GM21423 (cell line): ENCODE data around the gene MTA3.
"Not testable (repeated sequence)": the region's sequence is repeated elsewhere in the genome, so short reads cannot be mapped to it uniquely, and the experiment has no call there.

ENCODE experiments used
- ATAC-seq: cut with Tn5 transposase; IDR thresholded peaks from one replicate; pipeline ENCODE4 v1.9.1; 2021; ENCODE audit warnings: mild to moderate bottlenecking, moderate library complexity; ENCODE audit not compliant: unreplicated experiment

MTA3 gene

GRCh38 chr2:42566837-42567321, 1.6 kb upstream of the MTA3 start:
- peak; percentile 43 for ATAC-seq

- ATAC-seq: no peak
Measured at GRCh38 chr2:42567364-42567763, 1.1 kb upstream of the MTA3 start.

GRCh38 chr2:42567806-42568400, 529 bp upstream of the MTA3 start:
- peak; percentile 53 for ATAC-seq

GRCh38 chr2:42569116-42569711, 782 bp downstream of the MTA3 start:
- ATAC-seq: peak; percentile 8

- ATAC-seq: no peak
Measured at GRCh38 chr2:42569883-42570282, 1.5 kb downstream of the MTA3 start.

GRCh38 chr2:42572297-42573081, 4.1 kb downstream of the MTA3 start:
- ATAC-seq: no peak

- no peak for ATAC-seq
Measured at GRCh38 chr2:42573256-42573655, 4.8 kb downstream of the MTA3 start.

- ATAC-seq: no peak
Measured at GRCh38 chr2:42575458-42576064, 7.1 kb downstream of the MTA3 start.

GRCh38 chr2:42578621-42579020, 10.2 kb downstream of the MTA3 start:
- no peak for ATAC-seq

GRCh38 chr2:42581257-42581656, 12.8 kb downstream of the MTA3 start:
- ATAC-seq: no peak

- not testable (repeated sequence) for ATAC-seq
Measured at GRCh38 chr2:42584628-42585027, 16.2 kb downstream of the MTA3 start.

- no peak for ATAC-seq
Measured at GRCh38 chr2:42585779-42586178, 17.3 kb downstream of the MTA3 start.

- ATAC-seq: no peak
Measured at GRCh38 chr2:42587526-42588117, 19.2 kb downstream of the MTA3 start.

GRCh38 chr2:42588121-42588520, 19.7 kb downstream of the MTA3 start:
- no peak for ATAC-seq

- ATAC-seq: no peak
Measured at GRCh38 chr2:42590176-42590575, 21.7 kb downstream of the MTA3 start.

GRCh38 chr2:42593282-42593681, 24.9 kb downstream of the MTA3 start:
- no peak for ATAC-seq

- ATAC-seq: no peak
Measured at GRCh38 chr2:42598656-42599055, 30.2 kb downstream of the MTA3 start.

- ATAC-seq: no peak
Measured at GRCh38 chr2:42601076-42601475, 32.6 kb downstream of the MTA3 start.

- ATAC-seq: peak; percentile 47
Measured at GRCh38 chr2:42602218-42602875, 33.9 kb downstream of the MTA3 start.

- ATAC-seq: no peak
Measured at GRCh38 chr2:42602876-42603219, 34.4 kb downstream of the MTA3 start.
